Measurements from ENCODE around the gene KMT2A. TPM values are rescaled to one million over a fixed set of nuclear protein-coding genes. Genes with fewer than 3 reads are reported as not detected.
A peak's percentile ranks its signal among the peaks of the same experiment; 100 is the strongest.
"Not testable (repeated sequence)": the region's sequence is repeated elsewhere in the genome, so short reads cannot be mapped to it uniquely, and the experiment has no call there.

Gene KMT2A
- total RNA-seq, 2 donors from 2014 or later = 33.8 to 45.1 TPM

DNA sequence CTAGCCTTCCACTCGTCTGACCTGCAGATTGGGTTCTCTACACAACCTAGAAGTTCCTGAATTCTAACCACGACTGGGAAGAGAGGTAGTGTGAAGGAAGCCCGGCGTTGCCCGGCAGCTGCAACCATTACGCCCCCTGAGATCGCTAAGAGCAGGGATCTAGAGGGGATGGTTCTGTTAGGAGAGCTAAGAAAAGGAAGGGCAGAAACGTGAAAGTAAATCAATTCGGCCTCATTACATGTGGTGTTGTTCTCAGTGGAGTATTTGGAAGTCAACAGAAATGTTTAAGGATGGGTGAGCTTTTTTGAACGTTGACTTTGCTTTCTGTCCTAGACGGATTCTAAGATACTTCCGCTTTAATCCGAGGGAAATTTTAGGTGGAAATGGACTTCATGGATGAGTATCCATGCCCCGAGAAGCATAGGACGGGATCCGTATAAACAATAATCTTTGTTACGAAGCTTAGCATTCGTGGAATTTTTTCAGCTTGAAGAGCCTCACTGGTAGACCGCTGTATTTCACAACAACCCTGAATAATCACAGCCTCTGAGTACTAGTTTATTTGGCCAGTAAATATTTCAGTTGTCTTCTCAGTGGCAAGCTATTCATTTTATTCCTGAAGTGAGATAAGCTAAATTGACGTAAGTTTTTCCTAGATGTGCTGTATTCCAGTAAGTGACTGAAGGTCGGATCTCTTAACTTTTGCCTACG, 34.3 kb upstream of the KMT2A start:
- TF ChIP-seq, protein P1, sequence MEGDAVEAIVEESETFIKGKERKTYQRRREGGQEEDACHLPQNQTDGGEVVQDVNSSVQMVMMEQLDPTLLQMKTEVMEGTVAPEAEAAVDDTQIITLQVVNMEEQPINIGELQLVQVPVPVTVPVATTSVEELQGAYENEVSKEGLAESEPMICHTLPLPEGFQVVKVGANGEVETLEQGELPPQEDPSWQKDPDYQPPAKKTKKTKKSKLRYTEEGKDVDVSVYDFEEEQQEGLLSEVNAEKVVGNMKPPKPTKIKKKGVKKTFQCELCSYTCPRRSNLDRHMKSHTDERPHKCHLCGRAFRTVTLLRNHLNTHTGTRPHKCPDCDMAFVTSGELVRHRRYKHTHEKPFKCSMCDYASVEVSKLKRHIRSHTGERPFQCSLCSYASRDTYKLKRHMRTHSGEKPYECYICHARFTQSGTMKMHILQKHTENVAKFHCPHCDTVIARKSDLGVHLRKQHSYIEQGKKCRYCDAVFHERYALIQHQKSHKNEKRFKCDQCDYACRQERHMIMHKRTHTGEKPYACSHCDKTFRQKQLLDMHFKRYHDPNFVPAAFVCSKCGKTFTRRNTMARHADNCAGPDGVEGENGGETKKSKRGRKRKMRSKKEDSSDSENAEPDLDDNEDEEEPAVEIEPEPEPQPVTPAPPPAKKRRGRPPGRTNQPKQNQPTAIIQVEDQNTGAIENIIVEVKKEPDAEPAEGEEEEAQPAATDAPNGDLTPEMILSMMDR (IDR thresholded peaks at IDR 0.05) = no peak
- Histone ChIP-seq H3K36me3 (no peaks in the 10 kb centered on the region), H3K27ac (peak overlapping the region; percentile 81), H3K27me3 (no peaks in the 10 kb centered on the region), H3K4me3 (peak overlapping the region; percentile 98), H3K4me1 (peaks cover 4% of the 10 kb centered on the region), H3K9me3 (no peaks in the 10 kb centered on the region), H3K9ac (ENCODE audit: low read depth in 2 of 2, low read length in 2 of 2) (peak overlapping the region; percentile 91 to 99)
- intact Hi-C loops (cut with DNase I) = loop anchor here (5.0 kb wide), 2 partner anchors 35 to 85 kb away; partner anchors contain the start of gene KMT2A
- DNase-seq = no peak

DNA sequence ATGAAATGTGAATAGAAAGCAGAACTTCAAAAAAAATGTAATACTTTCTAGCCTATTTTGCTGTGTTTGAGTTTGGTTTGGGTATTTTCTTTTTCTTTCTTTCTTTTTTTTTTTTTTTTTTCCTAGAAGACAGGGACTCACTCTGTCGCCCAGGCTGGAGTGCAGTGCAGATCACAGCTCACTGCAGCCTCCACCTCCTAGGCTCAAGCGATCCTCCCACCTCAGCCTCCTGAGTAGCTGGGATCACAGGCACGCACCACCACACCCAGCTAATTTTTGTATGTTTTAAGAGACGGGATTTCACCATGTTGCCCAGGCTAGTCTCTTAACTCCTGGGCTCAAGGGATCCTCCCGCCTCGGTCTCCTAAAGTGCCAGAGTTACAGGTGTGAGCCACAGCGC, 33.7 kb upstream of the KMT2A start:
- Histone ChIP-seq H3K9ac (ENCODE audit: low read depth in 2 of 2, low read length in 2 of 2) (peak overlapping the region in 1 of 2 donors; percentile 99), H3K4me3 (peak overlapping the region; percentile 98)
- intact Hi-C loops (cut with DNase I) = loop anchor here (5.0 kb wide), 2 partner anchors 35 to 85 kb away; partner anchors contain the start of gene KMT2A
- not testable (repeated sequence) for H3K36me3 ChIP-seq, H3K9me3 ChIP-seq, DNase-seq, H3K4me1 ChIP-seq, H3K27ac ChIP-seq, H3K27me3 ChIP-seq

DNA sequence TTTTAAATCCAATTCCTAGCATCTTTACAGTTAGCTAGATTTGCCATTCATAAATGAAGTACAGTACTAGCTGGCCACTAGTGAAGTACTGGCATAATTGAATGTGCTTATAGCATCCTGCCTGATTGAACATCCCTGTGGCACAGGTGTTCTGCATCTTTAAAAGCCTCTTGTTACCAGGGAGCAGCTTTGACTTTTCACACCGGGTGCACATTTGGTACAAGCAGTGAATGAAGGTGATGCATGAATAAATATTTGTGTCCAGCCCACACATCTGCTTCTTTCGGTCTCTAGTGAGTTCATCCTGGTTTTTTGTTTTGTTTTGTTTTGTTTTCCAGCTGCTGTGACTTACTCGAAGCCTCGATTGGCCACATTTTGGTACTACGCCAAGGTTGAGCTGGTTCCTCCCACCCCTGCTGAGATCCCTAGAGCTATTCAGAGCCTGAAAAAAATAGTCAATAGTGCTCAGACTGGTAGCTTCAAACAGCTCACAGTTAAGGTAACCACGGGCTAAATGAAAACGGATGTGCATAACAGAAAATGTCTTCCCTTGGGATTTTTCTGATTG, 29.6 kb upstream of the KMT2A start:
- Histone ChIP-seq H3K27me3 (no peaks in the 10 kb centered on the region), H3K4me1 (no peaks in the 10 kb centered on the region)

DNA sequence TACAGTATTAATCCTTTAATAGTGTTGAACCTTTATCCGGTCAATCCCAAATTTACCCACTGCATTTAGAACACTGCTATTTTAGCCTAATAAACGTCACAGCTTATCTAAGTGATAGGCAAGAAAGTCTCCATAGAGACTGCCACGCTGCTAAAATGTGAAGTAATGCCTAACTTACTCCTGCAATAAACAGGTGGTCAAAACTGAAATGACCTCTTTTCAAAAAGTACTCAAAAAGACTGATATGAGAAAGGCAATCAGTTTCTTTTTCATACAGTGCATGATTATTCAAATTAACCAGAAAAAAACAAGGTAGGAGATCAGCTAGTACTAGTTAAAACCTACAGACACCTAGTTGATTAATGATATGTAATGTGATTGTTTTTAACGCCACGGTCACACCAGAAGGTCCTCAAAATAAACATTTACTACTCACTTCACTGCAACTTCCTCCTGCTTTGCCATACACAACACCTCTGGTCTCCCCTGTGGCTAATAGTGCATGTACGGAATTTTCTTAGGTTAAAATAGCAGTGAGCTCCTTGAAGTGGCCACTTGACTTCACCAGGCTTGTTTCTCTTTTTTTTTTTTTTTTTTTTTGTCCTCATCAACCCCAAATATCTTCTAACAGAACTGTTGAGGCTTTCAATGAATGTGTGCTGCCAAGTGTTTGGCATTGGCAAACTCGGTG, 26.1 kb upstream of the KMT2A start:
- Histone ChIP-seq H3K4me1 (no peaks in the 10 kb centered on the region), H3K27me3 (no peaks in the 10 kb centered on the region), H3K9ac (ENCODE audit: low read depth in 2 of 2, low read length in 2 of 2) (no peak overlapping the region), H3K4me3 (no peak overlapping the region), H3K36me3 (no peaks in the 10 kb centered on the region), H3K27ac (no peak overlapping the region), H3K9me3 (no peaks in the 10 kb centered on the region)
- intact Hi-C loops (cut with DNase I) = no loop called here
- TF ChIP-seq, protein P1 (IDR thresholded peaks at IDR 0.05) = no peak
- DNase-seq = no peak

More for the DNA sequence above, 29.6 kb upstream of the KMT2A start:
- intact Hi-C loops (cut with DNase I) = no loop called here
- no peak overlapping the region for H3K9ac ChIP-seq (ENCODE audit: low read depth in 2 of 2, low read length in 2 of 2)
- H3K9me3 ChIP-seq = no peaks in the 10 kb centered on the region
- H3K36me3 ChIP-seq = no peaks in the 10 kb centered on the region
- H3K27ac ChIP-seq = no peak overlapping the region
- no peak for DNase-seq
- TF ChIP-seq, protein P1 (IDR thresholded peaks at IDR 0.05) = no peak
- no peak overlapping the region for H3K4me3 ChIP-seq

DNA sequence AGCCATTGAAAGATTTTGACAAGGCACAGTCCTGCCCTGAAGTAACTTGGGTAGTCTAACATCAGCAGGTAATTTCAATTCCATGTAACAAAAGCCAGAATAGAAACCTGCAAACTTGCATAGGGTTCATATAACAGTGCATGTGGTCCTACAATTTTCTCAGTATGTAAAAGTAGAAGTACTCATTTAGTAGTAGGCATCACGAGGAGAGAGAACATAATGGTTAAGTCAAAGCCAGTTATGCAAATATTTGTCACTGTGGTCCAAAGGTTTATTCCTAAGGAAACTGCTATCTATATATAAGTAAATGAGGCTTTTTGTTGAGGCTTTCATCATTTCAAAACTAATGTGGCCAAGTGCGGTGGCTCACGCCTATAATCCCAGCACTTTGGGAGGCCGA, 24.8 kb upstream of the KMT2A start:
- intact Hi-C loops (cut with DNase I) = no loop called here
- DNase-seq = no peak
- Histone ChIP-seq H3K27ac (no peak overlapping the region), H3K4me1 (no peaks in the 10 kb centered on the region), H3K27me3 (no peaks in the 10 kb centered on the region), H3K4me3 (no peak overlapping the region), H3K9me3 (no peaks in the 10 kb centered on the region), H3K36me3 (no peaks in the 10 kb centered on the region), H3K9ac (ENCODE audit: low read depth in 2 of 2, low read length in 2 of 2) (no peak overlapping the region)
- TF ChIP-seq, protein P1 (IDR thresholded peaks at IDR 0.05) = no peak
